ENCODE results near the gene MNT. TPM values are rescaled to one million over a fixed set of nuclear protein-coding genes. Genes with fewer than 3 reads are reported as not detected.

MNT gene
- total RNA-seq, 1 donor from 2014 or later = 32.7 TPM

GRCh38 chr17:2400474-2400866 lies 390 bp downstream of the MNT start:
- Histone ChIP-seq H3K4me3 (peak overlapping the region; percentile 72), H3K27me3 (no peaks in the 10 kb centered on the region), H3K4me1 (peaks cover 61% of the 10 kb centered on the region), H3K36me3 (no peaks in the 10 kb centered on the region), H3K27ac (peak overlapping the region; percentile 95), H3K9me3 (no peaks in the 10 kb centered on the region)
- DNase-seq (peak; percentile 89), ATAC-seq (no peak)
- intact Hi-C loops (cut with DNase I) = no loop called here
- no peak for TF ChIP-seq CTCF (IDR thresholded peaks at IDR 0.05)

- TF ChIP-seq CTCF (IDR thresholded peaks at IDR 0.05) = no peak
- ATAC-seq = peak; percentile 72
- Histone ChIP-seq H3K27me3 (no peaks in the 10 kb centered on the region), H3K27ac (peak overlapping the region; percentile 95), H3K4me1 (peaks cover 62% of the 10 kb centered on the region), H3K9me3 (no peaks in the 10 kb centered on the region), H3K4me3 (peak overlapping the region; percentile 72), H3K36me3 (no peaks in the 10 kb centered on the region)
- intact Hi-C loops (cut with DNase I) = no loop called here
- peak; percentile 99 for DNase-seq
Measured at GRCh38 chr17:2399572-2400473, 1.0 kb downstream of the MNT start.

- ATAC-seq (peak; percentile 1), DNase-seq (peak; percentile 88)
- Histone ChIP-seq H3K9me3 (no peaks in the 10 kb centered on the region), H3K27ac (peak overlapping the region; percentile 95), H3K36me3 (no peaks in the 10 kb centered on the region), H3K27me3 (no peaks in the 10 kb centered on the region), H3K4me1 (peaks cover 60% of the 10 kb centered on the region), H3K4me3 (peak overlapping the region; percentile 72)
- intact Hi-C loops (cut with DNase I) = no loop called here
- no peak for TF ChIP-seq CTCF (IDR thresholded peaks at IDR 0.05)
Measured at GRCh38 chr17:2398655-2399571, 1.9 kb downstream of the MNT start.

- no peak for ATAC-seq
- intact Hi-C loops (cut with DNase I) = no loop called here
- no peaks in the 10 kb centered on the region for H3K27me3 ChIP-seq
- no peaks in the 10 kb centered on the region for H3K9me3 ChIP-seq
- no peaks in the 10 kb centered on the region for H3K36me3 ChIP-seq
- H3K27ac ChIP-seq = peak overlapping the region; percentile 95
- TF ChIP-seq CTCF (IDR thresholded peaks at IDR 0.05) = no peak
- peak overlapping the region; percentile 72 for H3K4me3 ChIP-seq
- H3K4me1 ChIP-seq = peaks cover 53% of the 10 kb centered on the region
- no peak for DNase-seq
Measured at GRCh38 chr17:2398182-2398581, 2.7 kb downstream of the MNT start.

- no peak for ATAC-seq
- Histone ChIP-seq H3K27ac (peak overlapping the region; percentile 95), H3K27me3 (no peaks in the 10 kb centered on the region), H3K4me3 (peak overlapping the region; percentile 46), H3K9me3 (no peaks in the 10 kb centered on the region), H3K36me3 (no peaks in the 10 kb centered on the region), H3K4me1 (peaks cover 47% of the 10 kb centered on the region)
- intact Hi-C loops (cut with DNase I) = no loop called here
- peak; percentile 64 for DNase-seq
- TF ChIP-seq CTCF (IDR thresholded peaks at IDR 0.05) = no peak
Measured at GRCh38 chr17:2397247-2398171, 3.4 kb downstream of the MNT start.

All from upper lobe of right lung (tissue), 1 donor.